HepG2 (cell line): ENCODE measurements around the gene GHRH. TPM values are rescaled to one million over a fixed set of nuclear protein-coding genes. Genes with fewer than 3 reads are reported as not detected.

Experiments used
- GABPA ChIP-seq, 2 experiments: IDR thresholded peaks; 2 replicates each; pipeline ENCODE4 v1.6.1; 2011 to 2016; ENCODE audit warnings: low read depth in 2 of 2, low read length in 1 of 2, missing biosample characterization in 1 of 2, missing genetic modification characterization in 1 of 2
- NR1H2 ChIP-seq: sonication (generic); formaldehyde crosslinking; IDR thresholded peaks from 2 replicates; pipeline ENCODE4 v1.8.1; 2022; ENCODE audit warnings: low read depth, missing genetic modification reagents, borderline replicate concordance
- SMAD1 ChIP-seq: sonication (generic); formaldehyde crosslinking; IDR thresholded peaks from 2 replicates; pipeline ENCODE4 v1.4.0; 2020; ENCODE audit warnings: missing genetic modification reagents, low read depth, mild to moderate bottlenecking, borderline replicate concordance
- ZNF274 ChIP-seq: sonication (generic); formaldehyde crosslinking; IDR thresholded peaks from 2 replicates; pipeline ENCODE4 v1.5.1; 2020; ENCODE audit warnings: mild to moderate bottlenecking, missing genetic modification reagents
- ZNF713 ChIP-seq: sonication (generic); formaldehyde crosslinking; IDR thresholded peaks from 2 replicates; pipeline ENCODE4 v1.4.0; 2020; ENCODE audit warnings: mild to moderate bottlenecking, missing genetic modification reagents
- polyA plus RNA-seq, 8 experiments: library from polyadenylated mRNA; depleted of rRNA in 3 of 8; stranded (reverse) in 7 of 8; unstranded in 1 of 8; fragments of >200 nt; fragmentation: Illumina TruSeq in 4 of 8; extraction: Trizol in 4 of 8; gene quantifications; 2 replicates each; pipeline versions ENCODE4 v1.2.1 to v1.2.3, GENCODE V29; 2011 to 2016; ENCODE audit warnings: low read depth in 4 of 8, missing spikeins in 1 of 8, mixed read lengths in 1 of 8; ENCODE audit not compliant: insufficient read depth in 1 of 8
- total RNA-seq, 5 experiments: library from RNA; depleted of rRNA; stranded (reverse); fragments of >200 nt; fragmentation: Illumina TruSeq; extraction: Trizol; gene quantifications; 2 replicates each; pipeline ENCODE4 v1.2.3, GENCODE V29; 2016; ENCODE audit warnings: low read depth in 1 of 5
- TF ChIP-seq, protein P1 (sequence below): sonication (generic); formaldehyde crosslinking; IDR thresholded peaks from 2 replicates; pipeline ENCODE4 v1.5.0; 2020; ENCODE audit warnings: missing genetic modification reagents
- TF ChIP-seq, protein P2 (sequence below): sonication (generic); formaldehyde crosslinking; IDR thresholded peaks from 2 replicates; pipeline ENCODE4 v1.5.0; 2020; ENCODE audit warnings: missing genetic modification reagents
- TF ChIP-seq, protein P3 (sequence below): sonication (generic); formaldehyde crosslinking; IDR thresholded peaks from 2 replicates; pipeline ENCODE4 v1.4.0; 2020; ENCODE audit warnings: missing genetic modification reagents

Gene GHRH
- total and polyA plus RNA-seq, 2 of the 13 experiments (the other 11 are each of a cell fraction or from before 2014, with no cell fraction given) = not detected

DNA sequence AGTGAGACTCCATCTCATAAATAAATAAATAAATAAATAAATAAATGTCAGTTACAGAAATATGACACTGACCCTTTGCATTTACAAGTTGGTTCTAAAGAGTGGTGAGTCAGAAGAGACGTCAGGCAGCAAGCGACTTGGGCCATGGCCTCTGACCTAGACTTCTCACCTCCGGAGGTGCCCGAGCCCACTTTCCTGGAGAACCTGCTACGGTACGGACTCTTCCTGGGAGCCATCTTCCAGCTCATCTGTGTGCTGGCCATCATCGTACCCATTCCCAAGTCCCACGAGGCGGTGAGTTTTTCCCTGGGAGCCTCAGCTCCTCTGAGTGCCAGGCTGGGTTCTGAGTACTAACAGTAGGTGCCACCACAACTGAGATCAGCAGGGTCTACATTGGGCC lies 39.5 kb upstream of the GHRH start (continued):
- TF ChIP-seq, protein P1, sequence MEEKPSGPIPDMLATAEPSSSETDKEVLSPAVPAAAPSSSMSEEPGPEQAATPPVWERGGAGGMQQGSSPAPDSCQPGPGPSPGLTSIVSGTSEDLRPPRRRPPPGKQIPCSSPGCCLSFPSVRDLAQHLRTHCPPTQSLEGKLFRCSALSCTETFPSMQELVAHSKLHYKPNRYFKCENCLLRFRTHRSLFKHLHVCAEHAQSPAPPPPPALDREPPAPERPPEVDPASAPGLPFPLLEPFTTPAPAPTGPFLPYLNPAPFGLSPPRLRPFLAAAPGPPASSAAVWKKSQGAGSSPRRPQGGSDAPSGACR (CRISPR knock-in tag) = no peak
- TF ChIP-seq SMAD1 (CRISPR knock-in tag) = no peak
- no peak for TF ChIP-seq NR1H2 (CRISPR knock-in tag)
- TF ChIP-seq, protein P2, sequence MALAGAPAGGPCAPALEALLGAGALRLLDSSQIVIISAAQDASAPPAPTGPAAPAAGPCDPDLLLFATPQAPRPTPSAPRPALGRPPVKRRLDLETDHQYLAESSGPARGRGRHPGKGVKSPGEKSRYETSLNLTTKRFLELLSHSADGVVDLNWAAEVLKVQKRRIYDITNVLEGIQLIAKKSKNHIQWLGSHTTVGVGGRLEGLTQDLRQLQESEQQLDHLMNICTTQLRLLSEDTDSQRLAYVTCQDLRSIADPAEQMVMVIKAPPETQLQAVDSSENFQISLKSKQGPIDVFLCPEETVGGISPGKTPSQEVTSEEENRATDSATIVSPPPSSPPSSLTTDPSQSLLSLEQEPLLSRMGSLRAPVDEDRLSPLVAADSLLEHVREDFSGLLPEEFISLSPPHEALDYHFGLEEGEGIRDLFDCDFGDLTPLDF (CRISPR knock-in tag) = no peak
- no peak for TF ChIP-seq ZNF713 (CRISPR knock-in tag)
- no peak for TF ChIP-seq ZNF274 (CRISPR knock-in tag)
- no peak for TF ChIP-seq GABPA (IDR thresholded peaks at IDR 0.05; ENCODE audit: low read depth, low read length)
- TF ChIP-seq GABPA (CRISPR knock-in tag; IDR thresholded peaks at IDR 0.05; ENCODE audit: low read depth) = no peak
- TF ChIP-seq, protein P3, sequence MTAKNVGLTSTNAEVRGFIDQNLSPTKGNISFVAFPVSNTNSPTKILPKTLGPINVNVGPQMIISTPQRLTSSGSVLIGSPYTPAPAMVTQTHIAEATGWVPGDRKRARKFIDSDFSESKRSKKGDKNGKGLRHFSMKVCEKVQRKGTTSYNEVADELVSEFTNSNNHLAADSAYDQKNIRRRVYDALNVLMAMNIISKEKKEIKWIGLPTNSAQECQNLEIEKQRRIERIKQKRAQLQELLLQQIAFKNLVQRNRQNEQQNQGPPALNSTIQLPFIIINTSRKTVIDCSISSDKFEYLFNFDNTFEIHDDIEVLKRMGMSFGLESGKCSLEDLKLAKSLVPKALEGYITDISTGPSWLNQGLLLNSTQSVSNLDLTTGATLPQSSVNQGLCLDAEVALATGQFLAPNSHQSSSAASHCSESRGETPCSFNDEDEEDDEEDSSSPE (CRISPR knock-in tag) = no peak
